ENCODE data around the gene UROC1. TPM values are rescaled to one million over a fixed set of nuclear protein-coding genes. Genes with fewer than 3 reads are reported as not detected.

The UROC1 gene
- total and polyA plus RNA-seq, 8 donors, result not detected

GRCh38 chr3:126525091-126525852 is 7.7 kb upstream of the UROC1 start:
- TF ChIP-seq, protein P1, sequence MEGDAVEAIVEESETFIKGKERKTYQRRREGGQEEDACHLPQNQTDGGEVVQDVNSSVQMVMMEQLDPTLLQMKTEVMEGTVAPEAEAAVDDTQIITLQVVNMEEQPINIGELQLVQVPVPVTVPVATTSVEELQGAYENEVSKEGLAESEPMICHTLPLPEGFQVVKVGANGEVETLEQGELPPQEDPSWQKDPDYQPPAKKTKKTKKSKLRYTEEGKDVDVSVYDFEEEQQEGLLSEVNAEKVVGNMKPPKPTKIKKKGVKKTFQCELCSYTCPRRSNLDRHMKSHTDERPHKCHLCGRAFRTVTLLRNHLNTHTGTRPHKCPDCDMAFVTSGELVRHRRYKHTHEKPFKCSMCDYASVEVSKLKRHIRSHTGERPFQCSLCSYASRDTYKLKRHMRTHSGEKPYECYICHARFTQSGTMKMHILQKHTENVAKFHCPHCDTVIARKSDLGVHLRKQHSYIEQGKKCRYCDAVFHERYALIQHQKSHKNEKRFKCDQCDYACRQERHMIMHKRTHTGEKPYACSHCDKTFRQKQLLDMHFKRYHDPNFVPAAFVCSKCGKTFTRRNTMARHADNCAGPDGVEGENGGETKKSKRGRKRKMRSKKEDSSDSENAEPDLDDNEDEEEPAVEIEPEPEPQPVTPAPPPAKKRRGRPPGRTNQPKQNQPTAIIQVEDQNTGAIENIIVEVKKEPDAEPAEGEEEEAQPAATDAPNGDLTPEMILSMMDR (IDR thresholded peaks at IDR 0.05), result no peak
- TF ChIP-seq POLR2AphosphoS5 (IDR thresholded peaks at IDR 0.05) (no peak), EP300 (IDR thresholded peaks at IDR 0.05) (no peak), POLR2A (IDR thresholded peaks at IDR 0.05) (no peak)
- Histone ChIP-seq H3K27ac (no peak overlapping the region), H3K4me3 (peak overlapping the region in 1 of 4 donors; percentile 55), H3K9me3 (no peaks in the 10 kb centered on the region), H3K36me3 (no peaks in the 10 kb centered on the region), H3K27me3 (peaks cover 0 to 45% (median 20%) of the 10 kb centered on the region in 3 donors), H3K4me1 (peaks cover 14 to 36% (median 22%) of the 10 kb centered on the region in 4 donors)
- WGBS, 5 donors, result 53 to 66% (median 55%) methylated on average over 12 of the region's 12 CpGs
- peak in 1 of 2 donors; percentile 75 for DNase-seq
- intact Hi-C loops (cut with DNase I; ENCODE audit: low total_unique reads), result no loop called here

- intact Hi-C loops (cut with DNase I; ENCODE audit: low total_unique reads), result no loop called here
- Histone ChIP-seq H3K4me3 (peak overlapping the region; percentile 38 to 55 (median 48)), H3K27me3 (peaks cover 0 to 45% (median 20%) of the 10 kb centered on the region in 3 donors), H3K4me1 (peaks cover 14 to 36% (median 22%) of the 10 kb centered on the region in 4 donors), H3K36me3 (no peaks in the 10 kb centered on the region), H3K9me3 (no peaks in the 10 kb centered on the region), H3K27ac (peak overlapping the region in 2 of 5 donors; percentile 44 to 63)
- DNase-seq, result peak in 1 of 2 donors; percentile 49
- TF ChIP-seq POLR2AphosphoS5 (IDR thresholded peaks at IDR 0.05) (no peak), EP300 (IDR thresholded peaks at IDR 0.05) (no peak), POLR2A (IDR thresholded peaks at IDR 0.05) (no peak)
- TF ChIP-seq, protein P1 (IDR thresholded peaks at IDR 0.05), result no peak
- 6 to 20% (median 7%) methylated on average over 16 to 31 of the region's 31 CpGs for WGBS, 5 donors
These were observed 6.9 kb upstream of the UROC1 start for GRCh38 chr3:126524429-126524988.

DNA sequence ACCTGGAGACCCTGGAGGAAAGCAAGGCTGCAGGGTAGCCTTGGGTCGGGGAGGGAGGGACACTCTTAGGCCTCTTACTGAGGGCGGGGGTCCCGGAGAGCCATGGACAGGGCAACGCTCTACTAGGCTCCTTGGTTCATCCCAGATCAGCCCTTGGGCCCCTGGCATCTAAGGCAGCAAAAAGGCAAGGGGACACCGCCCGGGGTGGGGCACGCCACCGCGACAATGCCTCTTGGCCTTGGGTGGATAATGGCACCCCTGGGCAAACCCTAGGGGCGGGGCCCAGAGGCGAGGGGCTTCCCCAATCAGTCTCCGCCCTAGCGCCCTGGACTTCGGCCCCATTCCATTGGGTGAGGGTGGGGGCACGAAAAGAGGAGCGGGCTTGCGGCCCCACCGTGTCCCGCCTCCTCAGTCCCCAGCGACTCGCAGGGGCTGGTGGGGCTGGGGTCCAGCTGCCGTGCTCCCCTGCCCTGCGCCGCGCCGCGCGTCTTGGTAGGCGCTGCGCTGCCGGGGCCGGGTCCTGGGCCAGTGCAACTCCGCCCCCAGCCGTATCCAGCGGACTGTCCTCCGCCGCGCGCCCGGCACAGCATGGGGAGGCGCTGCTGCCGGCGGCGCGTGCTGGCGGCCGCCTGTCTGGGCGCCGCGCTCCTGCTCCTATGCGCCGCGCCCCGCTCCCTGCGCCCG is 6.3 kb upstream of the UROC1 start, which contains the start of gene CHST13:
Gene CHST13 (plus strand): TSS at position 411 of the 684 bp plus-strand sequence. CDS start 178 bp downstream, at position 589.
- peaks cover 0 to 45% (median 20%) of the 10 kb centered on the region in 3 donors for H3K27me3 ChIP-seq
- H3K4me3 ChIP-seq, result peak within 1 kb of the TSS; percentile 38 to 55 (median 48)
- H3K36me3 ChIP-seq, result no peaks in the 10 kb centered on the region
- TF ChIP-seq POLR2A (IDR thresholded peaks at IDR 0.05) (no peak), EP300 (IDR thresholded peaks at IDR 0.05) (no peak), POLR2AphosphoS5 (IDR thresholded peaks at IDR 0.05) (no peak)
- TF ChIP-seq, protein P1 (IDR thresholded peaks at IDR 0.05), result no peak
- H3K4me1 ChIP-seq, result peaks cover 14 to 36% (median 22%) of the 10 kb centered on the region in 4 donors
- WGBS, 5 donors, result 4 to 22% (median 5%) methylated on average over 8 to 56 of the region's 56 CpGs
- H3K9me3 ChIP-seq, result no peaks in the 10 kb centered on the region
- peak within 1 kb of the TSS in 2 of 5 donors; percentile 44 to 63 for H3K27ac ChIP-seq
- intact Hi-C loops (cut with DNase I; ENCODE audit: low total_unique reads), result no loop called here
- peak; percentile 46 to 85 for DNase-seq

- H3K27ac ChIP-seq, result no peak overlapping the region
- peaks cover 14 to 24% (median 22%) of the 10 kb centered on the region in 4 donors for H3K4me1 ChIP-seq
- peak; percentile 55 to 78 for DNase-seq
- TF ChIP-seq POLR2AphosphoS5 (IDR thresholded peaks at IDR 0.05) (no peak), EP300 (IDR thresholded peaks at IDR 0.05) (no peak)
- TF ChIP-seq, protein P1 (IDR thresholded peaks at IDR 0.05), result peak in 6 of 7 experiments; percentile 13 to 98 (median 85)
- H3K4me3 ChIP-seq, result no peak overlapping the region
- H3K27me3 ChIP-seq, result peaks cover 0 to 52% (median 20%) of the 10 kb centered on the region in 3 donors
- H3K9me3 ChIP-seq, result no peaks in the 10 kb centered on the region
- 1 to 6% (median 2%) methylated on average over 6 of the region's 6 CpGs for WGBS, 5 donors
- H3K36me3 ChIP-seq, result no peaks in the 10 kb centered on the region
- intact Hi-C loops (cut with DNase I; ENCODE audit: low total_unique reads), result no loop called here
These were observed 4.8 kb upstream of the UROC1 start for GRCh38 chr3:126522363-126522788.

Measured in stomach (tissue), 9 donors.